Chondrocyte (in vitro differentiated cells): ENCODE results near the gene EIF3F. TPM values are rescaled to one million over a fixed set of nuclear protein-coding genes. Genes with fewer than 3 reads are reported as not detected.

Experiments
- DNase-seq: peaks from one replicate; pipeline ENCODE4 v3.0.0; 2021; ENCODE audit warnings: mixed read lengths, low spot score
- H3K27ac Mint-ChIP-seq: one replicate; pipeline ENCODE4 v1.8.0; 2021; ENCODE audit warnings: mild to moderate bottlenecking, moderate library complexity, mixed read lengths; ENCODE audit not compliant: unreplicated experiment
- H3K27me3 Mint-ChIP-seq: 2 replicates; pipeline ENCODE4 v1.8.0; 2021; ENCODE audit warnings: low read depth, mixed read lengths
- H3K36me3 Mint-ChIP-seq: 2 replicates; pipeline ENCODE4 v1.8.0; 2021; ENCODE audit warnings: low read depth, mixed read lengths
- H3K4me1 Mint-ChIP-seq: 2 replicates; pipeline ENCODE4 v1.8.0; 2021; ENCODE audit warnings: low read depth, mild to moderate bottlenecking, mixed read lengths
- H3K4me3 Mint-ChIP-seq: one replicate; pipeline ENCODE4 v1.8.0; 2021; ENCODE audit warnings: mild to moderate bottlenecking, moderate library complexity, mixed read lengths; ENCODE audit not compliant: unreplicated experiment
- H3K9me3 Mint-ChIP-seq: 2 replicates; pipeline ENCODE4 v1.8.0; 2021; ENCODE audit warnings: low read depth, mixed read lengths
- total RNA-seq: library from RNA; stranded (reverse); gene quantifications from 3 replicates; pipeline ENCODE4 v1.2.1, GENCODE V29; 2021
- TF ChIP-seq, protein P1 (sequence below): fragments of 200-600 bp; sonication (generic); IDR thresholded peaks from 2 replicates; pipeline ENCODE4 v1.5.0; 2021; ENCODE audit warnings: antibody characterized with exemption, mild to moderate bottlenecking, moderate library complexity

Gene EIF3F
- total RNA-seq, 1 donor from 2014 or later = 225 TPM

DNA sequence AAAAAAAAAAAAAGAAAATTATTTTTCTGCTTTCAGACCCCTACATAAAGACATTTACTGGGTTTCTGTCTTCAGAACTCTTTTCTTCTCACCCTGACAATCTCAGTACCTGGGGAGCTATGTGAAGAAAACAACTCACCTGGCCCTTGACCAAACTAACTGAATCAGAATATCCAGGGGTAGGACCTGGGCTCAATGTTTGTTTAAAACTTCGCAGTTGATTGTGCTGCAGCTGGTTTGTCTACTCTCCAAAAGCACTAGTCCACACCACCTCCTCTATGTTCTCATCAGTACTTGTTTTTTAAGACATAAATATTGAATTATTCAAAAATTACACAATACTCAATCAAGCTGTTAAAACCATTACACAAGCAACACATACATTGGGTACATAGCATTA lies 34.8 kb downstream of the EIF3F start:
- Mint-ChIP-seq H3K27me3 (peaks cover 10% of the 10 kb centered on the region), H3K9me3 (no peaks in the 10 kb centered on the region), H3K36me3 (no peaks in the 10 kb centered on the region), H3K4me1 (peaks cover 14% of the 10 kb centered on the region), H3K4me3 (no peak overlapping the region), H3K27ac (no peak overlapping the region)
- no peak for DNase-seq
- TF ChIP-seq, protein P1, sequence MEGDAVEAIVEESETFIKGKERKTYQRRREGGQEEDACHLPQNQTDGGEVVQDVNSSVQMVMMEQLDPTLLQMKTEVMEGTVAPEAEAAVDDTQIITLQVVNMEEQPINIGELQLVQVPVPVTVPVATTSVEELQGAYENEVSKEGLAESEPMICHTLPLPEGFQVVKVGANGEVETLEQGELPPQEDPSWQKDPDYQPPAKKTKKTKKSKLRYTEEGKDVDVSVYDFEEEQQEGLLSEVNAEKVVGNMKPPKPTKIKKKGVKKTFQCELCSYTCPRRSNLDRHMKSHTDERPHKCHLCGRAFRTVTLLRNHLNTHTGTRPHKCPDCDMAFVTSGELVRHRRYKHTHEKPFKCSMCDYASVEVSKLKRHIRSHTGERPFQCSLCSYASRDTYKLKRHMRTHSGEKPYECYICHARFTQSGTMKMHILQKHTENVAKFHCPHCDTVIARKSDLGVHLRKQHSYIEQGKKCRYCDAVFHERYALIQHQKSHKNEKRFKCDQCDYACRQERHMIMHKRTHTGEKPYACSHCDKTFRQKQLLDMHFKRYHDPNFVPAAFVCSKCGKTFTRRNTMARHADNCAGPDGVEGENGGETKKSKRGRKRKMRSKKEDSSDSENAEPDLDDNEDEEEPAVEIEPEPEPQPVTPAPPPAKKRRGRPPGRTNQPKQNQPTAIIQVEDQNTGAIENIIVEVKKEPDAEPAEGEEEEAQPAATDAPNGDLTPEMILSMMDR = no peak

DNA sequence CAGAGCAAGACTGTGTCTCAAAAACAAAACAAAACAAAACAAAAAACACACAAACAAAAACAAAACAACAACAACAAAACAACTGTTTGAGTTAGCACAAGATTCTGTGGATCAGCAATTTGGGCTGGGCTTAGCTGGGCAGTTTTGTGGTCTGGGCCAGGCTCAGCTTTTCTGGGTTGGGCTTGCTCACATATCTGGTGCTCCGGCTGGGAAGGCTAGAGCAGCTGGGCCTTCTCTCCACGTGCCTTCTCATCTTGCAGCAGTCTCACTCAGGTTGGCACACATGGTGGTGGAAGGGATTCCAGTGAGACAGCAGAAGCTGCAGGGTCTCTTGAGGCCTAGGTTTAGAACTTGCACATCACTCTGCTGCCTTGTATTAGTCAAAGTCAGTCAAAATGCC lies 35.7 kb downstream of the EIF3F start:
- no peak overlapping the region for H3K27ac Mint-ChIP-seq
- H3K9me3 Mint-ChIP-seq = no peaks in the 10 kb centered on the region
- H3K27me3 Mint-ChIP-seq = peaks cover 10% of the 10 kb centered on the region
- H3K4me3 Mint-ChIP-seq = no peak overlapping the region
- TF ChIP-seq, protein P1 = no peak
- H3K4me1 Mint-ChIP-seq = peaks cover 13% of the 10 kb centered on the region
- DNase-seq = no peak
- H3K36me3 Mint-ChIP-seq = no peaks in the 10 kb centered on the region

DNA sequence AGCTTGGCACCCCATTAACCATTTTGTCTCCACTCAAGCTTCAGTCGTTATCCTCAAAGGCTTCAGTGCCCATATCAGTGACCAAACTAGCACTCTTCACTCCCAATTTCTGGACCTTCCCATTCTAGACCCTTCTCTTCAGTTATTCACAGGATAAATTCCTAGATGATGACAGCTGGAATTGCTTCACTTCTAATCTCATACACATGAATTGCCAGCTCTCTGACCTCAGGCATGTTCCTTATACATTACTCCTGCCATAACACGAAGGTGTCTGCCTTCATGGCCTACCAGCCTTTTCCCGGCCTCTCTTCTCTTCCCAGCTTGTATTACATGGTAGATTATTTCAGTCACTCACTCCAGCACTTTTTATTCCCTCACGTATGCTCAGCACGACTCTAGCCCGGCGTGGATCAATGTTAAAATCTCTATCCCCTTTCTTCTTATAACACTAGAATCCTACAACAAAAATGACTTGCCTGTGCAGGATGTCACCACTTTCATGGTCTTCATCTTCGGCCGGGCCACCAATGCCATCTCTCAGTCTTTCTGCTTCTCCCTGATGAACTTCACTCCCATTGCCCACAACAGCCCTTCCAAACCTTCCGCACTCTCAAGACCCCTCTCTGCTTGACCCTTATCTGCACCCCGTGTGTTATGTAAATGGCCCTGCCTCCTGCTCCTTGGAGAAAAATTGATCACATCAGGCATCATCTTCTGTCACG lies 36.9 kb downstream of the EIF3F start:
- no peak overlapping the region for H3K4me3 Mint-ChIP-seq
- H3K27ac Mint-ChIP-seq = no peak overlapping the region
- no peak for DNase-seq
- TF ChIP-seq, protein P1 = no peak
- peaks cover 6% of the 10 kb centered on the region for H3K27me3 Mint-ChIP-seq
- H3K9me3 Mint-ChIP-seq = no peaks in the 10 kb centered on the region
- no peaks in the 10 kb centered on the region for H3K36me3 Mint-ChIP-seq
- H3K4me1 Mint-ChIP-seq = peaks cover 8% of the 10 kb centered on the region

DNA sequence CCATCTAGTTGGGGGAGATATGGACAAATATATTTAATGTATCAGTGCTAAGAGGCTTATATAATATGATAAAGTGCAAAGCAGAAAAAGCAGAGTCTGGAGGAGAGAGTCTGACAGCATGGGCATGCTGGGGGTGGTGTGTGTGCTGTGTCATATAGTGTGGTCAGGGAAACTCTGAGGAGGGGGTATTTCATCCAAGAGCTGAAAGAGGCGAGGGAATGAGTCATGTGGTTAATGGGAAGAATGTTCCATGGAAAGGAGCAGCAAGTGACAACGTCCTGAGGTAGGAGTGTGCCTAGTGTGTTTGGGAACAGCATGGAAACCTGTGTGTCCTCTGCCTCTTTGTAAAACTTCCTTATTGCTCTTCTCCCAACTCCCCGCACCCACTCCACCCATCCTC lies 38.0 kb downstream of the EIF3F start:
- Mint-ChIP-seq H3K36me3 (no peaks in the 10 kb centered on the region), H3K27ac (no peak overlapping the region), H3K27me3 (peaks cover 12% of the 10 kb centered on the region), H3K4me3 (no peak overlapping the region), H3K9me3 (no peaks in the 10 kb centered on the region), H3K4me1 (peaks cover 5% of the 10 kb centered on the region)
- TF ChIP-seq, protein P1 = no peak
- DNase-seq = no peak

GRCh38 chr11:8025816-8026215 lies 38.7 kb downstream of the EIF3F start:
- Mint-ChIP-seq H3K9me3 (no peaks in the 10 kb centered on the region), H3K4me1 (no peaks in the 10 kb centered on the region), H3K4me3 (no peak overlapping the region), H3K36me3 (no peaks in the 10 kb centered on the region), H3K27ac (no peak overlapping the region), H3K27me3 (peaks cover 10% of the 10 kb centered on the region)
- TF ChIP-seq, protein P1 = no peak
- no peak for DNase-seq
